Measurements from ENCODE around the gene KL.

KL gene

DNA sequence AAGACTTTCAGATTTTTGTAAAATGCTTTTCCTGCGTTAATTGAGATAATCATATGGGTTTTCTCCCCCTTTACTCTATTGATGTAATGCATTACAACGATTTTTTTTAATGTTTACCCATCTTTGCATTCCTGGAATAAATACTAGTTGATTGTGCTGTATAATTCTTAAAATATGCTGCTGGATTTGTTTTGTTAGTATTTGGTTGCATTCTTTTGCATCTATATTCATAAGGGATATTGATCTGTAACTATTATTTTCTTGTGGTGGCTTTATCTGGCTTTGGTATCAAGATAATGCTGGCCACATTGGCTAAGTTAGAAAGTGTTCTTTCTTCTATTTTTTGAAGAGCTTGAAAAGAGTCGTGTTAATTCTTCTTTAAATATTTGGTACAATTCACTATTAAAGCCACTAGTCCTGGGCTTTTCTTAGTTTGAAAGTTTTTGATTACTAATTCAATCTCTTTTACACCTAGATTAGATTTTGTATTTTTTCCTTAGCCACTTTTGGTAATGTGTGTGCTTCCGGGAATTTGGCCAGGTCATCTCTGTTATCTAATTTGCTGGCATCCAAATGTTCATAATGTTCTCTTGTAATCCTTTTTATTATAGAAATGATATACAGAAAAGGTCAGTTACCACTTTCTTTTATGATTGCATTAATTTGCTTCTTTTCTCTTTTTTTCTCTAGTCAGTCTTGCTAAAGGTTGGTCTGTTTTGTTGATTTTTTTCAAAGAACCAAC lies 29.8 kb downstream of the KL start:
- H2BK12ac ChIP-seq (ENCODE audit: low read length in 2 of 2) = no peak overlapping the region
- no peak overlapping the region for H3K23ac ChIP-seq (ENCODE audit: low read length in 2 of 2)
- no peak overlapping the region for H2AK5ac ChIP-seq (ENCODE audit: low read length, severe bottlenecking)
- H3K79me1 ChIP-seq (replicated peaks; ENCODE audit: low read length, poor library complexity, severe bottlenecking) = no peaks in the 10 kb centered on the region
- H2BK15ac ChIP-seq (ENCODE audit: low read depth, poor library complexity, severe bottlenecking) = no peak overlapping the region
- no peak overlapping the region for H2BK120ac ChIP-seq (ENCODE audit: low read depth, low read length)
- no peak overlapping the region for H3K27ac ChIP-seq (ENCODE audit: low read length, poor library complexity, severe bottlenecking)
- no peak overlapping the region for H4K8ac ChIP-seq (ENCODE audit: low read length)
- H3K4me1 ChIP-seq (ENCODE audit: control insufficient read depth, insufficient read depth, low read depth, low read length) = no peaks in the 10 kb centered on the region
- no CpG with 5 or more reads among the region's 4 CpGs for WGBS
- no peaks in the 10 kb centered on the region for H3K9me3 ChIP-seq (ENCODE audit: control insufficient read depth, low read length)
- H2AFZ ChIP-seq (ENCODE audit: low read depth, low read length) = no peak overlapping the region
- no peak overlapping the region for H3K14ac ChIP-seq (ENCODE audit: low read length in 2 of 2)
- no peak overlapping the region for H3K4me3 ChIP-seq (ENCODE audit: insufficient read depth in 1 of 2, low read depth in 1 of 2, low read length in 2 of 2)
- H3K4me2 ChIP-seq (ENCODE audit: low read length, poor library complexity, severe bottlenecking) = no peak overlapping the region
- H3K36me3 ChIP-seq (ENCODE audit: control insufficient read depth in 1 of 2, insufficient read depth in 2 of 2, low read depth in 1 of 2, low read length in 2 of 2) = no peaks in the 10 kb centered on the region
- no peak overlapping the region for H4K91ac ChIP-seq (ENCODE audit: low read length)
- H3K18ac ChIP-seq (ENCODE audit: low read depth in 1 of 2, low read length in 2 of 2) = no peak overlapping the region
- H3K27me3 ChIP-seq (ENCODE audit: control insufficient read depth in 1 of 2, insufficient read depth in 1 of 2, low read length in 2 of 2) = no peaks in the 10 kb centered on the region
- H3K4ac ChIP-seq (ENCODE audit: low read depth in 1 of 2, low read length in 2 of 2) = no peak overlapping the region
- no peak for DNase-seq
- no peak overlapping the region for H2BK5ac ChIP-seq (ENCODE audit: low read depth, low read length, poor library complexity, severe bottlenecking)
- no peak overlapping the region for H3K9ac ChIP-seq (ENCODE audit: low read length)

DNA sequence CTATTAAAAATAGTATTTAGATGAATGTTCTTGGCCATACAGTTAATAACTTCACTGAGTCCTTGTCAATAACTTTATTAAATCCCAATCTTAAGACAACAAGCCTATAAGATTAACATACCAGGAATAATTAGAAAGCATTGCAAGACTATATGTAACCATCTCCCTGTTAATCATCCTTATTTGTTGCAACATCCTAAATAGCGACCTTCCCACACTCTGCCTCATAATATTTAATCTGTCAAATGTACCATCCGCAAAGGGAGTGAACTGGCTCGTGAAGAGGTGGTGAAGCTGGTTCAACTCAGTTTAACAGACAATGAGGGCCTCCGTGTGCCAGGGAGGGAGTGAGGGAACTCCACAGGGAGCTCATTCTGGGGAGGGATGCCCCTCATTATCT lies 33.9 kb downstream of the KL start:
- H3K23ac ChIP-seq (ENCODE audit: low read length in 2 of 2) = no peak overlapping the region
- H3K27ac ChIP-seq (ENCODE audit: low read length, poor library complexity, severe bottlenecking) = no peak overlapping the region
- no peak for DNase-seq
- no peak overlapping the region for H3K4ac ChIP-seq (ENCODE audit: low read depth in 1 of 2, low read length in 2 of 2)
- H2BK12ac ChIP-seq (ENCODE audit: low read length in 2 of 2) = peak overlapping the region in 1 of 2 experiments; percentile 31
- H3K27me3 ChIP-seq (ENCODE audit: control insufficient read depth in 1 of 2, insufficient read depth in 1 of 2, low read length in 2 of 2) = no peaks in the 10 kb centered on the region
- no peaks in the 10 kb centered on the region for H3K36me3 ChIP-seq (ENCODE audit: control insufficient read depth in 1 of 2, insufficient read depth in 2 of 2, low read depth in 1 of 2, low read length in 2 of 2)
- peaks cover 4% of the 10 kb centered on the region for H3K4me1 ChIP-seq (ENCODE audit: control insufficient read depth, insufficient read depth, low read depth, low read length)
- no peak overlapping the region for H4K8ac ChIP-seq (ENCODE audit: low read length)
- peak overlapping the region; percentile 51 for H2AFZ ChIP-seq (ENCODE audit: low read depth, low read length)
- H2BK15ac ChIP-seq (ENCODE audit: low read depth, poor library complexity, severe bottlenecking) = no peak overlapping the region
- no peaks in the 10 kb centered on the region for H3K9me3 ChIP-seq (ENCODE audit: control insufficient read depth, low read length)
- no peak overlapping the region for H3K18ac ChIP-seq (ENCODE audit: low read depth in 1 of 2, low read length in 2 of 2)
- no peak overlapping the region for H3K9ac ChIP-seq (ENCODE audit: low read length)
- H3K4me3 ChIP-seq (ENCODE audit: insufficient read depth in 1 of 2, low read depth in 1 of 2, low read length in 2 of 2) = no peak overlapping the region
- H3K14ac ChIP-seq (ENCODE audit: low read length in 2 of 2) = no peak overlapping the region
- no peak overlapping the region for H2BK120ac ChIP-seq (ENCODE audit: low read depth, low read length)
- peak overlapping the region; percentile 66 for H2AK5ac ChIP-seq (ENCODE audit: low read length, severe bottlenecking)
- 77% methylated on average over 4 of the region's 4 CpGs for WGBS
- no peak overlapping the region for H3K4me2 ChIP-seq (ENCODE audit: low read length, poor library complexity, severe bottlenecking)
- H4K91ac ChIP-seq (ENCODE audit: low read length) = no peak overlapping the region
- H2BK5ac ChIP-seq (ENCODE audit: low read depth, low read length, poor library complexity, severe bottlenecking) = no peak overlapping the region
- no peaks in the 10 kb centered on the region for H3K79me1 ChIP-seq (replicated peaks; ENCODE audit: low read length, poor library complexity, severe bottlenecking)

DNA sequence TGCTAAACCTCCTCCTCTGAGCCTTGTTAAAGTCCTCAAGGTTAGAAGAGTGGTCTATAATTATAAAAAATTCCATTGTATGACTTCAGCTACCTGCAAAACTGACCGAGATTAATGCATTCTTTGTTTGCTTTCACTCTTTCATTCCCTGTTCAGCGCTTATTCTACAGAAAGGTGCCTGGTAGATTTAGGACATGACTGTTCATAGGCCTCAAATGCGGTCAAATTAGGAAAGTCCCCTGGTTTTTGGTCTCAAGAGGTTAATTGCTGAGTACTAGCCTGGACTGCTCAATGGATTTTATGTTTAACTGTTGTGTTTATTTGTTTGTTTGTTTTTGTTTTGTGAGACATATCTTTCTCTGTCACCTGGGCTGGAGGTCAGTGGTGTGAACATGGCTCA lies 35.4 kb downstream of the KL start:
- Histone ChIP-seq H4K91ac (ENCODE audit: low read length) (no peak overlapping the region), H2BK5ac (ENCODE audit: low read depth, low read length, poor library complexity, severe bottlenecking) (no peak overlapping the region), H3K14ac (ENCODE audit: low read length in 2 of 2) (no peak overlapping the region), H3K27me3 (ENCODE audit: control insufficient read depth in 1 of 2, insufficient read depth in 1 of 2, low read length in 2 of 2) (no peaks in the 10 kb centered on the region), H2BK15ac (ENCODE audit: low read depth, poor library complexity, severe bottlenecking) (no peak overlapping the region), H3K79me1 (replicated peaks; ENCODE audit: low read length, poor library complexity, severe bottlenecking) (no peaks in the 10 kb centered on the region), H2AFZ (ENCODE audit: low read depth, low read length) (no peak overlapping the region), H3K4me3 (ENCODE audit: insufficient read depth in 1 of 2, low read depth in 1 of 2, low read length in 2 of 2) (no peak overlapping the region), H3K4me2 (ENCODE audit: low read length, poor library complexity, severe bottlenecking) (no peak overlapping the region), H3K36me3 (ENCODE audit: control insufficient read depth in 1 of 2, insufficient read depth in 2 of 2, low read depth in 1 of 2, low read length in 2 of 2) (no peaks in the 10 kb centered on the region), H3K23ac (ENCODE audit: low read length in 2 of 2) (no peak overlapping the region), H3K4ac (ENCODE audit: low read depth in 1 of 2, low read length in 2 of 2) (no peak overlapping the region), H3K27ac (ENCODE audit: low read length, poor library complexity, severe bottlenecking) (no peak overlapping the region), H3K9ac (ENCODE audit: low read length) (no peak overlapping the region), H2AK5ac (ENCODE audit: low read length, severe bottlenecking) (no peak overlapping the region), H2BK12ac (ENCODE audit: low read length in 2 of 2) (peak overlapping the region in 1 of 2 experiments; percentile 71), H4K8ac (ENCODE audit: low read length) (no peak overlapping the region), H2BK120ac (ENCODE audit: low read depth, low read length) (no peak overlapping the region), H3K9me3 (ENCODE audit: control insufficient read depth, low read length) (no peaks in the 10 kb centered on the region), H3K4me1 (ENCODE audit: control insufficient read depth, insufficient read depth, low read depth, low read length) (peaks cover 4% of the 10 kb centered on the region), H3K18ac (ENCODE audit: low read depth in 1 of 2, low read length in 2 of 2) (no peak overlapping the region)
- no peak for DNase-seq
- 96% methylated on average over 3 of the region's 3 CpGs for WGBS

GRCh38 chr13:33052506-33053280 lies 36.5 kb downstream of the KL start:
- Histone ChIP-seq H4K91ac (ENCODE audit: low read length) (no peak overlapping the region), H3K18ac (ENCODE audit: low read depth in 1 of 2, low read length in 2 of 2) (no peak overlapping the region), H3K27ac (ENCODE audit: low read length, poor library complexity, severe bottlenecking) (no peak overlapping the region), H2BK5ac (ENCODE audit: low read depth, low read length, poor library complexity, severe bottlenecking) (no peak overlapping the region), H3K4me1 (ENCODE audit: control insufficient read depth, insufficient read depth, low read depth, low read length) (peaks cover 4% of the 10 kb centered on the region), H4K8ac (ENCODE audit: low read length) (peak overlapping the region; percentile 49), H3K4ac (ENCODE audit: low read depth in 1 of 2, low read length in 2 of 2) (no peak overlapping the region), H3K4me2 (ENCODE audit: low read length, poor library complexity, severe bottlenecking) (no peak overlapping the region), H3K36me3 (ENCODE audit: control insufficient read depth in 1 of 2, insufficient read depth in 2 of 2, low read depth in 1 of 2, low read length in 2 of 2) (no peaks in the 10 kb centered on the region), H3K9ac (ENCODE audit: low read length) (peak overlapping the region; percentile 82), H3K9me3 (ENCODE audit: control insufficient read depth, low read length) (no peaks in the 10 kb centered on the region), H3K27me3 (ENCODE audit: control insufficient read depth in 1 of 2, insufficient read depth in 1 of 2, low read length in 2 of 2) (no peaks in the 10 kb centered on the region), H3K79me1 (replicated peaks; ENCODE audit: low read length, poor library complexity, severe bottlenecking) (no peaks in the 10 kb centered on the region), H2AFZ (ENCODE audit: low read depth, low read length) (no peak overlapping the region), H2BK15ac (ENCODE audit: low read depth, poor library complexity, severe bottlenecking) (no peak overlapping the region), H3K23ac (ENCODE audit: low read length in 2 of 2) (no peak overlapping the region), H3K14ac (ENCODE audit: low read length in 2 of 2) (no peak overlapping the region), H3K4me3 (ENCODE audit: insufficient read depth in 1 of 2, low read depth in 1 of 2, low read length in 2 of 2) (peak overlapping the region in 1 of 2 experiments; percentile 69), H2BK12ac (ENCODE audit: low read length in 2 of 2) (no peak overlapping the region), H2AK5ac (ENCODE audit: low read length, severe bottlenecking) (peak overlapping the region; percentile 31), H2BK120ac (ENCODE audit: low read depth, low read length) (no peak overlapping the region)
- no peak for DNase-seq
- WGBS = 81% methylated on average over 2 of the region's 3 CpGs
